Hepatocyte (in vitro differentiated cells): ENCODE results near the gene B3GALT4. TPM values are rescaled to one million over a fixed set of nuclear protein-coding genes. Genes with fewer than 3 reads are reported as not detected.

ENCODE experiments used
- DNase-seq: peaks from one replicate; pipeline ENCODE4 v3.0.0-alpha.2; 2016; ENCODE audit warnings: low spot score
- H2AFZ ChIP-seq: fragments of 200-600 bp; sonication (generic); 2 replicates; pipeline ENCODE4 v1.6.0; 2016; ENCODE audit warnings: antibody characterized with exemption, mild to moderate bottlenecking
- H3K27ac ChIP-seq: fragments of 200-600 bp; sonication (generic); 2 replicates; pipeline ENCODE4 v1.5.1; 2016; ENCODE audit warnings: mild to moderate bottlenecking
- H3K27me3 ChIP-seq: fragments of 200-600 bp; sonication (generic); 2 replicates; pipeline ENCODE4 v1.6.1; 2016
- H3K36me3 ChIP-seq: fragments of 200-600 bp; sonication (generic); replicated peaks from 2 replicates; pipeline ENCODE4 v1.5.1; 2016; ENCODE audit warnings: low read depth; ENCODE audit not compliant: insufficient read depth
- H3K4me1 ChIP-seq: fragments of 200-600 bp; sonication (generic); 2 replicates; pipeline ENCODE4 v1.5.1; 2016; ENCODE audit warnings: mild to moderate bottlenecking, moderate library complexity; ENCODE audit not compliant: insufficient read depth
- H3K4me2 ChIP-seq: fragments of 200-600 bp; sonication (generic); 2 replicates; pipeline ENCODE4 v1.6.0; 2016
- H3K4me3 ChIP-seq: fragments of 200-600 bp; sonication (generic); 2 replicates; pipeline ENCODE4 v1.5.1; 2016; ENCODE audit warnings: mild to moderate bottlenecking
- H3K79me2 ChIP-seq: fragments of 200-600 bp; sonication (generic); 2 replicates; pipeline ENCODE4 v1.6.0; 2017; ENCODE audit warnings: mild to moderate bottlenecking
- H3K9me2 ChIP-seq: fragments of 200-600 bp; sonication (generic); replicated peaks from 2 replicates; pipeline ENCODE4 v1.6.0; 2017; ENCODE audit warnings: mild to moderate bottlenecking; ENCODE audit not compliant: insufficient read depth
- H3K9me3 ChIP-seq: fragments of 200-600 bp; sonication (generic); 2 replicates; pipeline ENCODE4 v1.5.1; 2016; ENCODE audit warnings: low read depth, mild to moderate bottlenecking
- H4K20me1 ChIP-seq: fragments of 200-600 bp; sonication (generic); 2 replicates; pipeline ENCODE4 v1.6.0; 2016; ENCODE audit warnings: mild to moderate bottlenecking; ENCODE audit not compliant: insufficient read depth, poor library complexity, severe bottlenecking
- CTCF ChIP-seq: fragments of 200-600 bp; sonication (generic); IDR thresholded peaks from 2 replicates; pipeline ENCODE4 v1.5.1; 2016; ENCODE audit warnings: antibody characterized with exemption, mild to moderate bottlenecking; ENCODE audit not compliant: poor library complexity
- EZH2 ChIP-seq: fragments of 200-600 bp; sonication (generic); IDR thresholded peaks from 2 replicates; pipeline ENCODE4 v1.6.1; 2016; ENCODE audit warnings: antibody characterized with exemption, mild to moderate bottlenecking, borderline replicate concordance
- EZH2phosphoT487 ChIP-seq: fragments of 200-600 bp; sonication (generic); IDR thresholded peaks from one replicate; pipeline ENCODE4 v1.6.1; 2018; ENCODE audit warnings: antibody characterized with exemption, mild to moderate bottlenecking, low read depth, moderate library complexity; ENCODE audit not compliant: unreplicated experiment, severe bottlenecking
- WGBS: methylation state at CpG from one replicate; pipeline ENCODE4 v1.1.6; 2016; ENCODE audit warnings: low lambda C conversion rate; ENCODE audit errors: missing lambda C conversion rate; 5-methylcytosine and 5-hydroxymethylcytosine counted together
- polyA plus RNA-seq: library from polyadenylated mRNA; unstranded; fragments of >200 nt; fragmentation: Nextera tagmentation; extraction: Ambion mirVana; gene quantifications from 2 replicates; pipeline ENCODE4 v1.2.1, GENCODE V29; 2016
- total RNA-seq: library from RNA; depleted of rRNA; stranded (reverse); fragments of >200 nt; gene quantifications from 2 replicates; pipeline ENCODE4 v1.2.3, GENCODE V29; 2014

B3GALT4 gene
- total and polyA plus RNA-seq, 2 experiments from 2014 or later, result 2.0 to 5.7 TPM

GRCh38 chr6:33286946-33287914, 10.3 kb downstream of the B3GALT4 start:
- H3K9me3 ChIP-seq, result no peaks in the 10 kb centered on the region
- H2AFZ ChIP-seq, result no peak overlapping the region
- no peaks in the 10 kb centered on the region for H4K20me1 ChIP-seq
- TF ChIP-seq CTCF (no peak), EZH2phosphoT487 (no peak), EZH2 (no peak)
- peaks cover 13% of the 10 kb centered on the region for H3K4me1 ChIP-seq
- no peak for DNase-seq
- H3K4me3 ChIP-seq, result no peak overlapping the region
- H3K27me3 ChIP-seq, result no peaks in the 10 kb centered on the region
- no peaks in the 10 kb centered on the region for H3K9me2 ChIP-seq
- no peak overlapping the region for H3K27ac ChIP-seq
- peaks cover 29% of the 10 kb centered on the region for H3K79me2 ChIP-seq
- 97% methylated on average over 22 of the region's 22 CpGs for WGBS
- H3K36me3 ChIP-seq, result no peaks in the 10 kb centered on the region
- no peak overlapping the region for H3K4me2 ChIP-seq

GRCh38 chr6:33288141-33288920, 11.4 kb downstream of the B3GALT4 start:
- 26% methylated on average over 19 of the region's 21 CpGs for WGBS
- no peak for TF ChIP-seq CTCF
- TF ChIP-seq EZH2phosphoT487, result no peak
- TF ChIP-seq EZH2, result no peak
- DNase-seq, result no peak
- no peak overlapping the region for H3K27ac ChIP-seq
- H3K36me3 ChIP-seq, result no peaks in the 10 kb centered on the region
- no peaks in the 10 kb centered on the region for H3K9me2 ChIP-seq
- peak overlapping the region; percentile 26 for H3K4me3 ChIP-seq
- H3K4me2 ChIP-seq, result peak overlapping the region; percentile 88
- H4K20me1 ChIP-seq, result no peaks in the 10 kb centered on the region
- peak overlapping the region; percentile 34 for H2AFZ ChIP-seq
- H3K79me2 ChIP-seq, result peaks cover 29% of the 10 kb centered on the region
- peaks cover 13% of the 10 kb centered on the region for H3K4me1 ChIP-seq
- no peaks in the 10 kb centered on the region for H3K9me3 ChIP-seq
- H3K27me3 ChIP-seq, result no peaks in the 10 kb centered on the region

GRCh38 chr6:33288921-33289783, 12.2 kb downstream of the B3GALT4 start, which contains the start of the genes PFDN6 and WDR46:
TSS of gene PFDN6 (plus strand) at chr6:33289601. CDS start at chr6:33289857, 256 bp downstream.
TSS of gene WDR46 (minus strand) at chr6:33289239. CDS start at chr6:33289170, 69 bp downstream.
- TF ChIP-seq EZH2, result no peak
- Histone ChIP-seq H3K9me2 (no peaks in the 10 kb centered on the region), H3K27ac (peak within 1 kb of the TSS; percentile 54), H3K79me2 (peaks cover 29% of the 10 kb centered on the region), H3K9me3 (no peaks in the 10 kb centered on the region), H3K4me1 (peaks cover 13% of the 10 kb centered on the region), H2AFZ (peak within 1 kb of the TSS; percentile 34), H4K20me1 (no peaks in the 10 kb centered on the region), H3K27me3 (no peaks in the 10 kb centered on the region), H3K4me3 (peak within 1 kb of the TSS; percentile 26), H3K36me3 (no peaks in the 10 kb centered on the region), H3K4me2 (peak within 1 kb of the TSS; percentile 88)
- WGBS, result 1% methylated on average over 42 of the region's 43 CpGs
- DNase-seq, result peak; percentile 87
